Bronchial epithelial cell (primary cell): Measurements from ENCODE around the gene PRPF38B. TPM values are rescaled to one million over a fixed set of nuclear protein-coding genes. Genes with fewer than 3 reads are reported as not detected.

Source experiments
- DNase-seq: peaks from one replicate; pipeline ENCODE4 v3.0.0-alpha.2; 2010; ENCODE audit warnings: low read depth
- FAIRE-seq: peaks from 2 replicates; lab custom pipeline; 2011; peaks lifted over from hg19 to GRCh38; lab: Jason Lieb, UNC
- H3K27me3 ChIP-seq: 2 replicates; pipeline ENCODE4 v1.5.1; 2011; ENCODE audit warnings: low read length; ENCODE audit not compliant: control insufficient read depth, insufficient read depth
- H3K36me3 ChIP-seq: 2 replicates; pipeline ENCODE4 v1.5.1; 2011; ENCODE audit warnings: low read length; ENCODE audit not compliant: control insufficient read depth, insufficient read depth
- H3K4me3 ChIP-seq: 2 replicates; pipeline ENCODE4 v1.5.1; 2011; ENCODE audit warnings: mild to moderate bottlenecking, low read depth, low read length, control low read depth
- CTCF ChIP-seq: IDR thresholded peaks from 2 replicates; pipeline ENCODE4 v1.5.1; 2011; ENCODE audit warnings: mild to moderate bottlenecking, moderate library complexity, low read length, control low read depth, inconsistent platforms; ENCODE audit not compliant: insufficient read depth, severe bottlenecking
- total RNA-seq: library from RNA; depleted of rRNA; stranded (reverse); fragments of >200 nt; gene quantifications from 2 replicates; pipeline ENCODE4 v1.2.1, GENCODE V29; 2014

Gene PRPF38B
- total RNA-seq = 11.3 and 14.3 TPM in 2 replicates

GRCh38 chr1:108691942-108692723, at the start of gene PRPF38B:
TSS of gene PRPF38B (plus strand) at chr1:108692310. CDS start at chr1:108692592, 282 bp downstream.
- Histone ChIP-seq H3K4me3 (peak within 1 kb of the TSS; percentile 71), H3K36me3 (peaks cover 4% of the 10 kb centered on the region), H3K27me3 (no peaks in the 10 kb centered on the region)
- FAIRE-seq (no peak), DNase-seq (peak; percentile 82)
- TF ChIP-seq CTCF = no peak

- DNase-seq = peak; percentile 68
- no peaks in the 10 kb centered on the region for H3K27me3 ChIP-seq
- H3K4me3 ChIP-seq = no peak overlapping the region
- no peak for FAIRE-seq
- peak; percentile 61 for TF ChIP-seq CTCF
- no peaks in the 10 kb centered on the region for H3K36me3 ChIP-seq
Observed at GRCh38 chr1:108643492-108644335, 48.4 kb upstream of the PRPF38B start.

GRCh38 chr1:108644984-108645383, 47.1 kb upstream of the PRPF38B start:
- DNase-seq (no peak), FAIRE-seq (no peak)
- Histone ChIP-seq H3K4me3 (no peak overlapping the region), H3K27me3 (no peaks in the 10 kb centered on the region), H3K36me3 (no peaks in the 10 kb centered on the region)
- TF ChIP-seq CTCF = no peak

- no peak for FAIRE-seq
- no peaks in the 10 kb centered on the region for H3K27me3 ChIP-seq
- H3K36me3 ChIP-seq = no peaks in the 10 kb centered on the region
- H3K4me3 ChIP-seq = no peak overlapping the region
- TF ChIP-seq CTCF = no peak
- no peak for DNase-seq
Observed at GRCh38 chr1:108645564-108646184, 46.4 kb upstream of the PRPF38B start.

GRCh38 chr1:108646265-108646647, 45.9 kb upstream of the PRPF38B start:
- no peak for TF ChIP-seq CTCF
- no peak overlapping the region for H3K4me3 ChIP-seq
- no peak for FAIRE-seq
- DNase-seq = no peak
- H3K36me3 ChIP-seq = no peaks in the 10 kb centered on the region
- no peaks in the 10 kb centered on the region for H3K27me3 ChIP-seq
